HG02943 (cell line): ENCODE results near the gene MYRIP.

ENCODE experiments used
- ATAC-seq: cut with Tn5 transposase; IDR thresholded peaks from one replicate; pipeline ENCODE4 v1.9.1; 2021; ENCODE audit warnings: mild to moderate bottlenecking, low read depth, moderate library complexity; ENCODE audit not compliant: unreplicated experiment

The MYRIP gene

DNA sequence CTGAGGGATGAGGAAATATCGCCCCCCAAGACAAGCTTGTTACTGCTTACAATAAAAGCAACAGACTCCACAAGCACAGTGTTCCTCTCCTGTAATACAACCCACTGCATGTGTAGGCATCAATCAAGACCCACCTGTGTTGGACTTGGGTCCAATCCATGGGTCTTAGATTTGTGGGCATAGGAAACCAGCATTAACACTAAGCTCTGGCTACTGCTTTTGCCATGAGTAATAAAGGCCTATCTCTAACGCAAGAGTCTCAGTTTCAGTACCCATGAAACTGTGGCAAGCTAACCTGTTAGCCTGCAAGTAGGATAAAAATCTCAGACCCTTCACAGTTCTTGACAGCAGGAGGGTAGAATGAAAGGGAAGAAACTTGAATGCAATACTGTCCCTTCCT is 494.9 kb downstream of the MYRIP start:
- no peak for ATAC-seq

GRCh38 chr3:40306336-40306735 is 496.9 kb downstream of the MYRIP start:
- no peak for ATAC-seq

GRCh38 chr3:40307176-40307575 is 497.8 kb downstream of the MYRIP start:
- no peak for ATAC-seq

DNA sequence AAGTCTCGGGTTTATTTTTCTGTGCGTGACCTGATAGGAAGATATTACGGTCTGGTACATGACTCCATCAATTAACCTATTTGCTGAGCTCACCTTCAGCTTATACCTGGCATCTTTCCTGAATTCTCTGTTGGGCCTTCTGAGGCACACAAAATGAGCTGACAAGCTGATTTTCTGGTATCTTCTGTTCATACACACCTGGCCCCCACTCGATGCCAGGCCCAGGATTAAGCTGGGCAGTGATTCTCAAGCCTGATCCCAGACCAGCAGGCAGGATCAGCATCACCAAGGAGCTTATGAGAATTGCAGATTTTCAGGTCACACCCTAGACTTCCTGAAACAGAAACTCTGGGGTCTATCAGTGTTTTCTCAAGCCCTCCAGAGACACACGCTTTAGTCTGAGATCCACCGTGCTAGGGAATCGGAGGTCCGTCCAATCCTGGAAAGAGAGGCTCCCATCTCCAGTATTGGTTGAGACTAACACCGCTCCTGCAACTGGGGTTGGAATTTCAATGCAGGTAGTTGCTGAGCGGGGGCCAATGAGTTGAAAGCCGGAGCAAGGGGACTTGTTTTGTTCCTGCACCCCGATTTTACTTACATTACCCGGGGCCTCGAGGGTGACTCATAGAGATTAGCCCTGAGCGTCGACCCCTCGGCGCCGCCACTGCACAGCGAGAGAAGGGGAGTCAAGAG is 499.5 kb downstream of the MYRIP start:
- ATAC-seq, result peak; percentile 1

DNA sequence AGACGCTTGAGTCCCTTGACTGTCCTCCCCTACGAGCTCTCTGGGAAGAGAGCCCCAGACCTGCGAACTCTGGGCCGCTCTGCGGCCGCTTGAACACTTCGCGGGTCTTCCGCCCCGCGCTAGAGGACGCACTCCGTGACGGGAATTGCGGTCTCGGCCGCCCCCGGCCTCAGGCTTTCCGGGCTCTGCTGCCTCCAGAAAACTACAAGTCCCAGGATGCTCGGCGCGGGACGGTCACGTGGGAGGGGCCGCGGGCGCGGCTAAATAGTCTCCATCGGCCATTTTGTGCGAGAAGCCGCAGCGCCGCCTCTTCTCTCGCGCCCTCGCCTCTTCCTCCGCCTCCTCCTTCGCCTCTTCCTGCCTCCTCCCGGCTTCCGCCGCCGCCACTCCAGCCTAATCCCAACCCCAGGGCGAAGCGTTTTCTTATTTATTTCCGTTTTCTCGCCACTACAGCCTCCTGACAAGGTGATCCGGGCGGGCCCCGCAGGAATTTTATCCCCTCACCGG is 500.1 kb downstream of the MYRIP start, which contains the start of gene EIF1B:
TSS of gene EIF1B (plus strand) at position 290 of the 507 bp plus-strand sequence. CDS start 235 bp downstream, outside the sequence.
- ATAC-seq, result peak; percentile 93
